Fibroblast of pulmonary artery (primary cell): ENCODE measurements around the gene RABGGTA.

Source experiments
- DNase-seq: peaks from one replicate; pipeline ENCODE4 v3.0.0-alpha.2; 2010; ENCODE audit warnings: low read depth
- H3K4me3 ChIP-seq: replicated peaks from 2 replicates; pipeline ENCODE4 v1.5.1; 2011; ENCODE audit warnings: low read depth, mild to moderate bottlenecking, control low read depth, low read length, moderate library complexity
- TF ChIP-seq, protein P1 (sequence below): IDR thresholded peaks from 2 replicates; pipeline ENCODE4 v1.5.1; 2011; ENCODE audit warnings: mild to moderate bottlenecking, control low read depth, low read length, inconsistent platforms; ENCODE audit errors: missing control alignments

RABGGTA gene

DNA sequence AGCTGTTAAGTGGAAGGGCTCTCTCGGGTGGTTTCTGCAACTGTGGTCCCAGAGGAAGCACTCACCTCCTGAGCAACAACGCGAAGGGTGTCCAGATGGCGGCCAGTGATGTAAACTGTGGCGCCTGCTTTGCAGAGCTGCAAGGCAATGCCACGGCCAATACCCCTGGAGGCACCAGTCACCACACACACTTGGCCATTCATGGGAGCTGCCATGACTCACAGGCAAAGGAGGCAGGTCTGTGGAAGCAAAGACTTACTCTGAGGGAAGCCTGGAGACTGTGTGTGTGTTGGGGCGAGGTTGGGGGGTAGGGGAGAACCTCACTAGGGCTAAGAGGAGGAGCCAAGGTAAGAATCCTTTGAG, 27.5 kb upstream of the RABGGTA start:
- DNase-seq = peak; percentile 39
- TF ChIP-seq, protein P1, sequence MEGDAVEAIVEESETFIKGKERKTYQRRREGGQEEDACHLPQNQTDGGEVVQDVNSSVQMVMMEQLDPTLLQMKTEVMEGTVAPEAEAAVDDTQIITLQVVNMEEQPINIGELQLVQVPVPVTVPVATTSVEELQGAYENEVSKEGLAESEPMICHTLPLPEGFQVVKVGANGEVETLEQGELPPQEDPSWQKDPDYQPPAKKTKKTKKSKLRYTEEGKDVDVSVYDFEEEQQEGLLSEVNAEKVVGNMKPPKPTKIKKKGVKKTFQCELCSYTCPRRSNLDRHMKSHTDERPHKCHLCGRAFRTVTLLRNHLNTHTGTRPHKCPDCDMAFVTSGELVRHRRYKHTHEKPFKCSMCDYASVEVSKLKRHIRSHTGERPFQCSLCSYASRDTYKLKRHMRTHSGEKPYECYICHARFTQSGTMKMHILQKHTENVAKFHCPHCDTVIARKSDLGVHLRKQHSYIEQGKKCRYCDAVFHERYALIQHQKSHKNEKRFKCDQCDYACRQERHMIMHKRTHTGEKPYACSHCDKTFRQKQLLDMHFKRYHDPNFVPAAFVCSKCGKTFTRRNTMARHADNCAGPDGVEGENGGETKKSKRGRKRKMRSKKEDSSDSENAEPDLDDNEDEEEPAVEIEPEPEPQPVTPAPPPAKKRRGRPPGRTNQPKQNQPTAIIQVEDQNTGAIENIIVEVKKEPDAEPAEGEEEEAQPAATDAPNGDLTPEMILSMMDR = no peak
- H3K4me3 ChIP-seq = peak overlapping the region; percentile 96

DNA sequence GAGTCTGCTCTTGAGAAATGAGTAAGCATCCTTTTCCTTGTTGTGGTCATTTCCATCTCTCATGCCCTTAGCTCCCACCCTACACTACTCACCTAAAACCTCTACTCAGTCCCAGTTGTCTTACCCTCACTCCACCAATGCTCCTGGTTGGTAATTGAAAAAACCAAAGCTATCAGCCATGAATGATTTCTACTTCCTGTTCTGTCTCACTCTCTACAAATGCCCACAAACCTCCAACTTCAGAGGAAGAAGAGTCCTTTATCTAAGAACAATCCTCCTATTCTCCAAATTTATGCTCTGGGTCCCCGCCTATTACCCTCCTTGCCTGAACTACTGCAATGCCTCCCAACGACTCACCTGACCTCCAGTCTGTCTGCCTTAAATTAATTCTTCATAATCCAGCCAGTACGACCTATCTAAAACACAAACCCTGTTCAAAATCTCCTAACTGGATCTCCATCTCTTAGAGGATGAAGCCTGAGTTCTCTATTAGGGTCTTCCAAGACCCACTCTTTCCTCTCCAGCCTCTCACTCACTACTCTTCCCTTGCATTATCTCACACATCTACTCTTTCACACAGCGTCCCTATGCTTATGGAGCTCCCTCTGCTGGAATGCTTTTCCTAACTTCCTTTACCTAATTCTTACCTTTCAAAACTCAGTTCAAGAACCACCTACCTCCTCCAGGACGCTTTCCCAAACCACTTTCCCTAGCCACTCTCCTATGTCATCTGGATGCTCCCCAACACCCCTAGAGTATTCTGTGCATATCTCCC, 26.0 kb upstream of the RABGGTA start:
- no peak overlapping the region for H3K4me3 ChIP-seq
- TF ChIP-seq, protein P1 = peak; percentile 54
- no peak for DNase-seq

DNA sequence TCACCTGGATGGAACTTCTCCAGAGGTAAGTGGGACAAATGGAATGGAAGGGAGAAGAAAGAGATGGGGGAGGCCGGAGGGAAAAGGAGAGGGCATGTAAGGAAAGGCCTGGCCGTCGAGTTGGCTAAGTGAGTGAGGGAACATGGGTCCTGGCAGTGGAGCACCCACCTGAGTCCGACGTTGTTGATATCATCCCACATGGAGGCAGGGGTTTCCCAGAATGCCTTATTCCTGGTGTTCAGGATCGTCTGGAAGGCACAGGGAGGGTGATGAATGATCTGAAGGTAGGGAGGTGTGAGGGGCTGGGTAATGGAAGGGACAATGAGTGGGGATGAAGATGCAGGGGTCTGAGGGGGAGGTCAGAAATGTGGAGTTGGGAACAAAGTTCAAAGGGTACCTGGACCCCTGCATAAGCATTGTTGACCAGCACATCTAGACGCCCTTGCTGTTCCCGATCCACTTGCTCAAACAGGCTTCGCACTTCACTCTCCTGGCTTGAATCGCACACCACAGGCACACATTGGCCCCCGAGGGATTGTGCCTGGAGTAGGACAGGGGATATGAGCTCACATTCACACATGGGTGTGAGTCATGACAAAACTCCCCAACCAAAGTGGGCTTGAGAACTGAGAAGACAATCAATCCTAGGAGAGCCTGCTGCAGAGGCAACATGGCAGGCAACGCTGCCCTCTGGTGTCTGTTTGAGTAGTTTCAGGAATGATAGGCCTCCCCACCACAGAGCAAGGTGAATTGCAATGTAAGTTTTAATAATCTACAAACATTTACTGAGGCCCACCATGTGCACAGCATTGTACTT, 25.2 kb upstream of the RABGGTA start:
- TF ChIP-seq, protein P1 = peak; percentile 82
- DNase-seq = peak; percentile 95
- no peak overlapping the region for H3K4me3 ChIP-seq

DNA sequence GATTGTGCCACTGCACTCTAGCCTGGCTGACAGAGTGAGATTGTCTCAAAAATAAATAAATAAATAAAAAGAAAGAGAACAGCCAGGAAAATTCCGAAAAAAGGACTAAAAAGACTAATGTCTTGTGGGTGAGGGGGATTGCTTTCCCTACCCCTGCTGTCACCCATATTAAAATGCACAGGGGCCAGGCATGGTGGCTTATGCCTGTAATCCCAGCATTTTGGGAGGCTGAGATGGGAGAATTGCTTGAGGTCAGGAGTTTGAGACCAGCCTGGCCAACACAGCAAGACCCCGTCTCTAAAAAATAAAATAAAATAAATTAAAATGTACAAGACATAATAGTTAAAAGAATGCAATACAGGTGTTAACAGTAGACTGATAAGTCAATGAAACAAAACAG, 22.1 kb upstream of the RABGGTA start:
- H3K4me3 ChIP-seq = no peak overlapping the region
- no peak for DNase-seq
- TF ChIP-seq, protein P1 = no peak

DNA sequence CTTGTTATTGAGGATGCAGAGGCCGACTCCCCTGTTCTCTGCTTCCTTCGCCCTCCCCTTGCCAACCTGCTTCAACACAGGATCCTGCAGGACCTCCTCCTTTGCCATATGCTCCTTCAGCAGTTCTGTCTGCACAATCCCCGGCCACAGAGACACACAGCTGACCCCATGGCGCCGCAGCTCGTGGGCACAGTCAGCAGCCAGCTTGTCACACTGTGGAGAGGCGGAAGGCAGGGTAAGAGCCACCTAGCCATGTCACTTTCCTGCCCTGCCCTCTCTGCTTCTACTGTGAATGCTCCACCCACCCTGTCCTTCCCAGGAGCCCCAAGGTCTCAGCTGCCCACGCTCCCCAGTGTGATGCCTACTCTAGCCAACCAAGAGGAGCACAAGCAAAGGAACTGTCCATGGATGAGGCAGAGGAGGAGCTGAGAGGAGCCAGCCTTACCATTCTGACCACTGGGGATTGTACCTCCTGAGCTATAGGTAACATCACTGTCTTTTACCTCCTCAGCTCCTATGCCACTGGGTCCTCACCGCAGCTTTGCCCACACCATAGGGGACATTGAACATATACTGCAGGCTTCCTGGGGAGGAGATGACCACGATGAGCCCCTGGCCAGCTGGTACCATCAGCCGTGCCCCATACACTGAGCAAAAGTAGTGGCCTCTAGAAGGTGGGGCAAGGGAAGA, 20.9 kb upstream of the RABGGTA start:
- DNase-seq = no peak
- TF ChIP-seq, protein P1 = no peak
- no peak overlapping the region for H3K4me3 ChIP-seq

DNA sequence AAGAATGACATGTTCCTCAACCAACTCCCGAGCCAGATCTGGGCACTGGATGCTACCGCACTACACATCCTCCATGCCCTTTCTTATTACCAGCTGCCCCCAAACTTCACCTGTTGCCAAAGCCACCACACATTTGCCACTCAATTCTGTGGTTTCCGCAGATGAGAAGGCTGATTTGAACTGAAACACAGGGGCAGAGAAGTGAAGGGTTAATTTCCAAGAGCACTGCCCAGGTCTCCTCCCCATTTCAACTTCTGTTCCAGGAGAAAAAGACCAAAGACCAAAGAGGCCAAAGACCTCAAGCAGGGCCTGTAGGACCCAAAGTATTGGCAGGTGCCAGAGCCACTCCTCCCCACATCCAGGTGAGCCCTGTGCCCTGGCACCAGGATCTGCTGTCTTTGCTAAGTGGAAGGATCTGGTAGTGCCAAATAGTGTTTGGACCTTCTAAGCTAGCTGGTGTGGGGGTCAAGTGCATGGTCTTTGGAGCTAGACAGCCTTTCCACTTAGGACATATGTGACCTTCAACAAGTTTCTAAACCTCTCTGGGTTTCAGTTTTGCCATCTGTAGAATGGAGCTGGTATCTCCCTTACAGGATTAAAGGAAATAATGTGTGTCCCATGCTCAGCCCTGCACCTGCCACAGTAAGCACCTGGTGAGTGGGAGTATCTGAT, 20.2 kb upstream of the RABGGTA start:
- TF ChIP-seq, protein P1 = no peak
- H3K4me3 ChIP-seq = no peak overlapping the region
- DNase-seq = no peak
